ENCODE measurements around the gene ABCC1.

DNA sequence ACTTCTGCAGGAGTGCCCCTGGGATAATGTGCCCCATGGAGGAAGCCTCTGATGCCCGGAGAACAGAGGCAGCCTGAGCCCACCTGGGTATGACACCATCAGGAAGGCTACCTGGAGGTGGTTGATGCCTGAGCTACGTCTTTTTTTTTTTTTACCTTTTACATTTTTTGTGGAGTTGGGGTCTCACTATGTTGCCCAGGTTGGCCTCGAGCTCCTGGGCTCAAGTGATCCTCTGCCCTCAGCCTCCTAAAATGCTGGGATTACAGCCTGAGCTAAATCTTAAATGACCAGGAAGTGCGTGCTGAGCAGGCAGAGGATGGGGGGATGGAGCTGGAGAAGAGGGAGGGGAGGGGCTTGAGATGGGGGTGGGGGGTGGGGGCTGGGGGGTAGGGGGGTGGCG is 241.1 kb downstream of the ABCC1 start:
- TF ChIP-seq, protein P1, sequence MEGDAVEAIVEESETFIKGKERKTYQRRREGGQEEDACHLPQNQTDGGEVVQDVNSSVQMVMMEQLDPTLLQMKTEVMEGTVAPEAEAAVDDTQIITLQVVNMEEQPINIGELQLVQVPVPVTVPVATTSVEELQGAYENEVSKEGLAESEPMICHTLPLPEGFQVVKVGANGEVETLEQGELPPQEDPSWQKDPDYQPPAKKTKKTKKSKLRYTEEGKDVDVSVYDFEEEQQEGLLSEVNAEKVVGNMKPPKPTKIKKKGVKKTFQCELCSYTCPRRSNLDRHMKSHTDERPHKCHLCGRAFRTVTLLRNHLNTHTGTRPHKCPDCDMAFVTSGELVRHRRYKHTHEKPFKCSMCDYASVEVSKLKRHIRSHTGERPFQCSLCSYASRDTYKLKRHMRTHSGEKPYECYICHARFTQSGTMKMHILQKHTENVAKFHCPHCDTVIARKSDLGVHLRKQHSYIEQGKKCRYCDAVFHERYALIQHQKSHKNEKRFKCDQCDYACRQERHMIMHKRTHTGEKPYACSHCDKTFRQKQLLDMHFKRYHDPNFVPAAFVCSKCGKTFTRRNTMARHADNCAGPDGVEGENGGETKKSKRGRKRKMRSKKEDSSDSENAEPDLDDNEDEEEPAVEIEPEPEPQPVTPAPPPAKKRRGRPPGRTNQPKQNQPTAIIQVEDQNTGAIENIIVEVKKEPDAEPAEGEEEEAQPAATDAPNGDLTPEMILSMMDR (conservative IDR thresholded peaks at IDR 0.05 in 1 of 2, IDR thresholded peaks at IDR 0.05 in 1 of 2; ENCODE audit: low read depth in 1 of 2, low read length in 2 of 2), result no peak
- TF ChIP-seq EZH2 (IDR thresholded peaks at IDR 0.05; ENCODE audit: low read length, missing control alignments), result no peak
